HG03066 (cell line): Measurements from ENCODE around the gene FRMD4A.
"Not testable (repeated sequence)": the region's sequence is repeated elsewhere in the genome, so short reads cannot be mapped to it uniquely, and the experiment has no call there.

ENCODE experiments used
- ATAC-seq: cut with Tn5 transposase; IDR thresholded peaks from one replicate; pipeline ENCODE4 v1.9.1; 2021; ENCODE audit warnings: low read depth; ENCODE audit not compliant: unreplicated experiment

FRMD4A gene

GRCh38 chr10:14244801-14245211, 85.9 kb downstream of the FRMD4A start:
- ATAC-seq = no peak

GRCh38 chr10:14244147-14244546, 86.6 kb downstream of the FRMD4A start:
- ATAC-seq = no peak

GRCh38 chr10:14243221-14243620, 87.5 kb downstream of the FRMD4A start:
- ATAC-seq = no peak

GRCh38 chr10:14241196-14241595, 89.5 kb downstream of the FRMD4A start:
- no peak for ATAC-seq

GRCh38 chr10:14240253-14241189, 90.2 kb downstream of the FRMD4A start:
- ATAC-seq = no peak

GRCh38 chr10:14238659-14239058, 92.1 kb downstream of the FRMD4A start:
- ATAC-seq = not testable (repeated sequence)

GRCh38 chr10:14236341-14236740, 94.4 kb downstream of the FRMD4A start:
- no peak for ATAC-seq

- ATAC-seq = no peak
These were observed 95.0 kb downstream of the FRMD4A start for GRCh38 chr10:14235566-14236195.

- ATAC-seq = no peak
These were observed 97.2 kb downstream of the FRMD4A start for GRCh38 chr10:14233566-14233965.

- not testable (repeated sequence) for ATAC-seq
These were observed 101.9 kb downstream of the FRMD4A start for GRCh38 chr10:14228798-14229197.

- no peak for ATAC-seq
These were observed 105.3 kb downstream of the FRMD4A start for GRCh38 chr10:14225379-14225778.

GRCh38 chr10:14220026-14220425, 110.7 kb downstream of the FRMD4A start:
- ATAC-seq = no peak

- no peak for ATAC-seq
These were observed 111.3 kb downstream of the FRMD4A start for GRCh38 chr10:14219411-14219810.

GRCh38 chr10:14215641-14216040, 115.1 kb downstream of the FRMD4A start:
- no peak for ATAC-seq

GRCh38 chr10:14213703-14214102, 117.0 kb downstream of the FRMD4A start:
- not testable (repeated sequence) for ATAC-seq

- no peak for ATAC-seq
These were observed 119.1 kb downstream of the FRMD4A start for GRCh38 chr10:14211610-14212009.

- ATAC-seq = no peak
These were observed 122.5 kb downstream of the FRMD4A start for GRCh38 chr10:14208231-14208630.

GRCh38 chr10:14205233-14205632, 125.5 kb downstream of the FRMD4A start:
- ATAC-seq = no peak

- no peak for ATAC-seq
These were observed 129.8 kb downstream of the FRMD4A start for GRCh38 chr10:14200698-14201544.

GRCh38 chr10:14199098-14199497, 131.6 kb downstream of the FRMD4A start:
- ATAC-seq = not testable (repeated sequence)

GRCh38 chr10:14198078-14198477, 132.6 kb downstream of the FRMD4A start:
- ATAC-seq = no peak
